HG02678 (cell line): Measurements from ENCODE around the gene PPP3CA.

Experiments used
- ATAC-seq: cut with Tn5 transposase; IDR thresholded peaks from one replicate; pipeline ENCODE4 v1.9.1; 2021; ENCODE audit warnings: mild to moderate bottlenecking, moderate library complexity; ENCODE audit not compliant: unreplicated experiment

The PPP3CA gene

DNA sequence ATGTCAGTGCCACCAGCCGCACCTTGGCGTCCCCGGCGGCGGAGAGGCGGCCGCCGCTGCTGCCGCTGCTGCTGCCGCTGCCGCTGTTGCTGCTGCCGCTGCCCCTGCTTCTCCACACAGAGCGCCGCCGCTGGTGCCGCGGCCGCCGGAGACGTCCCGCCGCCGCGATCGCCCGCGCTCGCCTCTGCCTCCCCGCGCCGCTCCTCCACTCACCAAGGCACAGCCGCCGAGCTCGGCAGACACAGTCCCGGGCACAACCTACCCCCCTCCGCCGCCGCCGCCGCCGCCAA is at the start of gene PPP3CA:
PPP3CA (minus strand) TSS at position 260 of the 290 bp plus-strand sequence.
- ATAC-seq, result peak; percentile 13

DNA sequence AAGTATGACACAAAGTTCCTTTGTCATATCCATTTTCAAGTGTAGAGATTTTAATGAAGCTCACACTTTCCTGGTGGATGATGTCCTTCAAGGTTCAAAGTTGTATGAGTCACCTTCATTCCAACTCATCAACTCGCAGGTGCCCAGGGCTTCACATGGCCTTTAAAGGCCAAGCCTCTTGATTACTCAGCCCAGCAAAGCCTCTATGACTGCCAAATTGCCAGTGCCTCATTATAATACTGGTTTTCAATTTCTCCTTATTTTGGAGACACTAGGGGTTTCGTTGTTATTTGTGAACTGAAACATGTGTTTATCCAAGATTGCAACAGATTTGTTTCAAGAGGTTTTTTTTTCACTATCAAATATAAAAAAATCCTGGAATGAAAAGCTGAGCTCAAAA is 45.9 kb upstream of the PPP3CA start:
- ATAC-seq, result no peak

- no peak for ATAC-seq
Measured at GRCh38 chr4:101370663-101371210, 23.4 kb upstream of the PPP3CA start.

DNA sequence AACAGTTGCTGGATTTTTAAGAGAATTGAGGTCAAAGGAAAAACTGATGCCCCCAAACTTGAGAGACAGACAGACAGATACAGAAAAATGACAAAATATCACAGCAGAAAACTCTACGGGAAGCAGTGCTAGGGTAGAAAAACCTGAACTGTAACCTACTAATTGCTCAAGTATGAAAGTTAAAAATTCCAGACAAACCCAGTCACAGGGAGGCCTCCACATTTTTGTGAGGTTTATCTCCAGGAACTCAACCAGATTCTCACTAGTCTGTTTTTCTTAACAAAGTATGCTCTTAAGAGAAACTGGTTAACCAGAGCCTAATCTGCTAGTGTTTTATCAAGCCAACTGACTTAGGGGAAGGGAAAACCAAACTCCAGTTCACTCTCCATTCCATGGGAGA is 19.9 kb upstream of the PPP3CA start:
- no peak for ATAC-seq

DNA sequence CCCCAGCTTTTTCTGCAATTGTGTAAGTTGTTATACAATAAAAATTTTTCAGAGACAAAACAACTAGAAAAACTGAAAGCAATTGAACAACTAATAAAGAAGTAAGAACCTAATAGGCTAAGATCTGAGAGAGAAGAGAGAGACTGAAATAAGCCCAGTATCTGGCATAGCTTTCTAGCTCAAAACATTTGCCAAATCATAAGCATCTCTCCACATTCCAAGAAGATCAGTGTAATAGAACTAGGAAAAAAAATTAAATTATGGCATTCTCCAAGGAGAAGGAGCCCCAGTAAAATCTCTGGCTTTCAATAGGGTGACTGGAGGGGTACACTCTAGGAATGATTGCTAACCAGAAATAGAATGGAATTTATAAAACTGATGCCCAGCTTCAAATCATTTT is 19.0 kb upstream of the PPP3CA start:
- ATAC-seq, result no peak

- no peak for ATAC-seq
Measured at GRCh38 chr4:101357751-101358150, 10.4 kb upstream of the PPP3CA start.

DNA sequence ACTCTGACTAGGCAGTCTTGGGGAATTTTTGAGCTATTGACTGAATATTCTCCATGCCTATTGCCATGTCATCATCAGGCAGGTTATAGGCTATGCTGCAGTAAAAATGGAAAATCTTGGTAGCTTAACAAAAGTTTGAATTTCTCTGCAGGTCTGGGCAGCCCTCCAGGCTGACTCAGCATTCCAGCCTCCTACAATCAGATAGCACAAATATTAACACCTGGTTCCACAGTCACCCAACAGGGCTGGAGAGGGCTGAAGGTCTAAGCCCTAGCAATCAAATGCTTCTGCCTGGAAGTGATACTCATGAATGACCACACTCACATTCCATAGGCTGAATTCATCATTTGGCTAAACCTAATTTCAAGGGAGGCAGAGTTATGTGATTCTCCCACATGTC is 9.6 kb upstream of the PPP3CA start:
- no peak for ATAC-seq

GRCh38 chr4:101355767-101356702 is 8.7 kb upstream of the PPP3CA start:
- no peak for ATAC-seq

DNA sequence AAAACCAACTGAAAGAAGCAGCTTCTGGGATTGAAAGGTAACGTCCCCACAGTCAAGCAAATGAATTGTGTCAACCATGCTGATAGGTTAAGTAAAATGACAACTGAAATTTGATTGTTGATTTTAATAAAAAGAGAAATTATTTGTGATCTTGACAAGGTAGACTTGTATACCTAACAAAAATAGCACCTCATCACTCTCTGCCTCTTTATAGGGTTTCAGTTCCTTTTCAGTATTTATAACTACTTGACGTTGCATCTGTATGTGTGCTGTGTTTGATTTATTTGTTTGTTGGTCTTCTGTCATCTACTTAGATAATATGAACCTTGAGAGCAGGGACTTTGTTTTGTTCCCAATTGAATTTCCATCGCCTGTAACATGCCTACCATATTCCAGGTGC is 7.9 kb upstream of the PPP3CA start:
- ATAC-seq, result peak; percentile 96

GRCh38 chr4:101349801-101350064 is 2.4 kb upstream of the PPP3CA start:
- ATAC-seq, result no peak

DNA sequence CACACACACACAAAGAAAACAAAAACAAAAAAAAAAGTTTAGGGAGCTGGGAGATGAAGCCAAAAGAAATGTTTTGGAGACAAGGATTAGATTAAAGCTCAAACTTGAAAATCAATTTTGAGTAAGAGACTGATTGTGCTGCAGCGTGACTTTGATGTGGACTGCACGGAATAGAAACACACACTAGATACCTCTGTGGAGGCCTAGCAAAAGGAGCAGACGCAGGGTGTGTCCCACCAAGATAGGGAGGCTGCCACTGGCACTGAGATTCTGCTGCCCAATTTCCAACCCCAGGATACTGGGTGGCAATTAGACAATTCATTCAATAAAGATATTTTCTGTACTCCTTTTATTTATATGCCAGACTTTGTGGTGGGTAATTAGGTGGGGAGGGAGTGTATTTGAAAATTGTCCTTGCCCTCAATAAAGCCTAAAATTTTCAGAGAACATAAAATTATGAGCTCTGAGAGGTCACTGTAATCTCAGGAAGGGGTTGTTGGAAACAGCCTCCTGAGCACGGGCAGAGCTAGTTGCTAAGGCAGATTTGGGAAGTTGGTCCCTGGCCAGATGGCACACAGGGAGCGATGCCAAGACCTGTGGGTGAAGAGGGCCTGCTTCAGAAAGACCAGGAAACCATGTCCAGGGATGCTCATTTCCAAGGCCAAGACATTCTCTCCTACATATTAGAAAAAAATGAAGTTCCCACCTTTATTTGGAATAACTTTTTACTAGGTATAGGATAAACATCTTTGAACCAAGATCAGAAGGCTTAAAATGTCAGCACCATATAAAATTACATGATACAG is 1.9 kb upstream of the PPP3CA start:
- ATAC-seq, result no peak

- ATAC-seq, result no peak
Measured at GRCh38 chr4:101348367-101348827, 1.1 kb upstream of the PPP3CA start.

- peak; percentile 76 for ATAC-seq
Measured at GRCh38 chr4:101347557-101348366, 436 bp upstream of the PPP3CA start.

GRCh38 chr4:101346351-101347266 is 717 bp downstream of the PPP3CA start:
- peak; percentile 12 for ATAC-seq

DNA sequence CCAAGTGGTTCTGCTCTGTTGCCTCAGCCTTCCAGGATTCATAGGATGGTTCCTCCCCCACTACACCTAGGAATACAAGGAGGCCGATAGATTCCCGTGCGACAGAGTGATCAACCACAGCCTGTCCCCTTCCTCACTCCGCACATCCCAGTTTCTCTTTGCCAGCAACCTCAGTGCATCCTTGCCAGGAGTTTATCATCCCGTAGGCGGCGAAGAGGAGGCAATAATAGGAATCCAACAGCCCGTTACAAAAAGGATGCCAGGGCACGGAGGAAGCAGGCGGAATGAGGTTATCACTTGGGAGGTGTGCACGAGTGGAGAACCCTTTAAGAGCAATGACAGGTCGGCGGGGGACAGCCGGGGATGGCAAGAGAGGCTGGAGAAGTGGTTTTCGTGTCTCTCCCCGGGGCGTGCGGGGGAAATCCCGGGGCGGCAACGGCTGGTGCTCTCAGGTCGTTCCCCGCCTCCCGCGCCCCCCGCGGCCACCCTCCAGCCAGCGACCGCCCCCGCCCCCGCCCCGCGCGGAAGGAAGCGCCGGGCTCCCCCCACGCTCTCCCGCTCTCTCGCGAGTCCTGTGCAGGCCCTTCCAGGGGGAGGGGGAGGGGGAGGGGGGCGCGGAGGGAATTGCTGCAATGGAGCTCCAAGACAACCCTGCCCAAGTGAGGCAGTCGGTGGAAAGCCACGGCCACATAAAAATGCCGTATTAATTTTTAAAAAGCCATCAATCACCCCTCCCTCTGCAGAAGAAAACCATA is 1.6 kb downstream of the PPP3CA start:
- peak; percentile 9 for ATAC-seq

DNA sequence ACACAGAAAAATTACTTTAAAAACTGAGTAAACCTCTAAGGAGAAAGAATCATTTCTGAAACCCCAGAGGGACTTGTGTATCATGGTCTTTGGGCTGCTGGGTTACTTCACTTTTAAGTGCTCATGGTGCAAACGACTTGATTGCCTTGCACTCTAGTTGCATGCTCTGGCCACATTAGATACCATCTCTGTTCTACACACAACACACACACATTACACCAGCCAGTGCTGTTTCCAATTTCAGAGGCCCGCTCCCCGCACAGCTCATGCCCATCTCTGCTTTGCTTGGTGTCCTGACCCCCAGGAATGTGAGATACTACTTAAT is 2.1 kb downstream of the PPP3CA start:
- no peak for ATAC-seq

DNA sequence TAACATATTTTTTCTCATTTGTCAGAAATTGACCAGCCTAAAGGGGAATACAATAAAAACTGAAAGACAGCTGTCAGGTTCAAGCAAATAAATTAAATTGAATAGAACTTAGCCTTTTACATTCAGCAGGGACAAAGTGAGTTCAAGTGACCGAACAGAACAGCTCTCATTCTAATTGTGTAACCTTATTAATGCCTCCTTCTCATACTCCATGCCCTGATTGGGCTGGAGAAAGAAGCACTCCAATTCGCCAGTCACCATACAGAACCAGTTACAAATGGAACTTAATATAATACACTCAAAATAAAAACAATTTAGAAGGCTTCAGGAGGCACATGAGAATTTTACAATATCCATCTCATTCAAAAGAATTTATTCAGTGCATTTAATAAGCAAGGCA is 8.0 kb downstream of the PPP3CA start:
- ATAC-seq, result no peak

- no peak for ATAC-seq
Measured at GRCh38 chr4:101337688-101338087, 9.6 kb downstream of the PPP3CA start.

GRCh38 chr4:101334963-101335572 is 12.3 kb downstream of the PPP3CA start:
- peak; percentile 62 for ATAC-seq
